ENCODE results near the gene KATNAL2. TPM values are rescaled to one million over a fixed set of nuclear protein-coding genes. Genes with fewer than 3 reads are reported as not detected.

Gene KATNAL2
- total RNA-seq, 1 experiment from 2014 or later: 9.0 TPM

DNA sequence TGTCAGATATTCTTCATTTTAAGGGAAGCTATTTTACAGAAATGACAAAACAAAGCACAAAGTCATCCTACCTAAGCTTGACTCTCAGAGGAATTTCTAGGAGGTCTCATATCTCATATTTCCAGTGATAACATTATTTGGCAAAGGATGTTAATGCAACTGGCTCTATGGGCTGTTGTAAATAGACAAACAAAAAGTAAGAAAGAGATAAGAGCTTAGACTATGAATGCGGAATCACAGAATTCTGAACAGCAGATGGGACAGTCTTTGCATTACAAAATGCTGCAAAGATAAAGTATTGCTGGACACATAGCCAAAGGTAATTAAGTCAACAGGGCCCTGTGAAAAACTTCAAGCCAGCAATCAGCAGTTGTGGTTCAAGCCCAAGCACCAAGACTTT is 24.0 kb upstream of the KATNAL2 start:
- DNase-seq: no peak
- H3K4me1 ChIP-seq (replicated peaks; ENCODE audit: insufficient read depth): no peaks in the 10 kb centered on the region
- no peak overlapping the region for H3K4me2 ChIP-seq
- BruUV-seq (replicated peaks): no TSS peak
- no peaks in the 10 kb centered on the region for H3K27me3 ChIP-seq (ENCODE audit: insufficient read depth, low read depth)
- no peak overlapping the region for H3K27ac ChIP-seq
- H3F3A ChIP-seq (ENCODE audit: insufficient read depth, low read depth): no peaks in the 10 kb centered on the region
- H4K20me1 ChIP-seq (ENCODE audit: insufficient read depth): no peaks in the 10 kb centered on the region
- no peaks in the 10 kb centered on the region for H3K9me3 ChIP-seq (ENCODE audit: insufficient read depth, low read depth)
- H3K36me3 ChIP-seq (ENCODE audit: low read depth): peaks cover 13% of the 10 kb centered on the region
- intact Hi-C loops (cut with micrococcal nuclease; ENCODE audit: unreplicated experiment): no loop called here
- POLR2A ChIA-PET (ENCODE audit: unreplicated experiment): no interaction called here
- CTCF ChIA-PET: no interaction called here
- H2AFZ ChIP-seq: no peak overlapping the region
- H3K79me2 ChIP-seq (ENCODE audit: low read depth): no peaks in the 10 kb centered on the region
- H3K4me3 ChIP-seq: no peak overlapping the region
- no peaks in the 10 kb centered on the region for H3K9me2 ChIP-seq (ENCODE audit: insufficient read depth)
- no peak for TF ChIP-seq EZH2 (IDR thresholded peaks at IDR 0.05; ENCODE audit: low read depth)
- TF ChIP-seq, protein P1, sequence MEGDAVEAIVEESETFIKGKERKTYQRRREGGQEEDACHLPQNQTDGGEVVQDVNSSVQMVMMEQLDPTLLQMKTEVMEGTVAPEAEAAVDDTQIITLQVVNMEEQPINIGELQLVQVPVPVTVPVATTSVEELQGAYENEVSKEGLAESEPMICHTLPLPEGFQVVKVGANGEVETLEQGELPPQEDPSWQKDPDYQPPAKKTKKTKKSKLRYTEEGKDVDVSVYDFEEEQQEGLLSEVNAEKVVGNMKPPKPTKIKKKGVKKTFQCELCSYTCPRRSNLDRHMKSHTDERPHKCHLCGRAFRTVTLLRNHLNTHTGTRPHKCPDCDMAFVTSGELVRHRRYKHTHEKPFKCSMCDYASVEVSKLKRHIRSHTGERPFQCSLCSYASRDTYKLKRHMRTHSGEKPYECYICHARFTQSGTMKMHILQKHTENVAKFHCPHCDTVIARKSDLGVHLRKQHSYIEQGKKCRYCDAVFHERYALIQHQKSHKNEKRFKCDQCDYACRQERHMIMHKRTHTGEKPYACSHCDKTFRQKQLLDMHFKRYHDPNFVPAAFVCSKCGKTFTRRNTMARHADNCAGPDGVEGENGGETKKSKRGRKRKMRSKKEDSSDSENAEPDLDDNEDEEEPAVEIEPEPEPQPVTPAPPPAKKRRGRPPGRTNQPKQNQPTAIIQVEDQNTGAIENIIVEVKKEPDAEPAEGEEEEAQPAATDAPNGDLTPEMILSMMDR (conservative IDR thresholded peaks at IDR 0.05): no peak

DNA sequence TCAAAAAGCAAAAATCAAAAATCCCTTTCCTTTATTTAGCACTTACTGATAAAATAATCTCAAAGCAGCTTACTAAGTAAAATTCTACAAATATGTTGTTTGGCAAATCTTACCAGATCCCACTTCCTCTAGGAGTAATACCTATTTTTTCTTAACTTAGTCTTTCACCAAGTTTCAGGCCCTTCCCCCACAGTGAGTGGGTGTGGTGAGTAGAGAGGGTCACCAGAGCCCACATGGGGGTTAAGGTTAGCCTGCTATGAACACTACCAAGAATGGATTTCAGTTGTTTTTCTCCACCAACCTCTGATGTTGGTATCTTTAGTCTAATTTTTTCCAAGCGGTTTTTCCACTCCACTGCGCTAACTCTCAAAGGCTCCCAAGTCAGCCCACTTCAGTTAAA is 23.3 kb upstream of the KATNAL2 start:
- no peak for DNase-seq
- Histone ChIP-seq H3K79me2 (ENCODE audit: low read depth) (no peaks in the 10 kb centered on the region), H4K20me1 (ENCODE audit: insufficient read depth) (no peaks in the 10 kb centered on the region), H3F3A (ENCODE audit: insufficient read depth, low read depth) (no peaks in the 10 kb centered on the region), H3K4me2 (no peak overlapping the region), H2AFZ (no peak overlapping the region), H3K4me3 (no peak overlapping the region), H3K4me1 (replicated peaks; ENCODE audit: insufficient read depth) (no peaks in the 10 kb centered on the region), H3K36me3 (ENCODE audit: low read depth) (peaks cover 6% of the 10 kb centered on the region; the same call in 1 of the 2 replicates), H3K9me2 (ENCODE audit: insufficient read depth) (no peaks in the 10 kb centered on the region), H3K27me3 (ENCODE audit: insufficient read depth, low read depth) (no peaks in the 10 kb centered on the region), H3K9me3 (ENCODE audit: insufficient read depth, low read depth) (no peaks in the 10 kb centered on the region), H3K27ac (no peak overlapping the region)
- POLR2A ChIA-PET (ENCODE audit: unreplicated experiment): no interaction called here
- TF ChIP-seq, protein P1 (conservative IDR thresholded peaks at IDR 0.05): no peak
- no peak for TF ChIP-seq EZH2 (IDR thresholded peaks at IDR 0.05; ENCODE audit: low read depth)
- CTCF ChIA-PET: no interaction called here
- intact Hi-C loops (cut with micrococcal nuclease; ENCODE audit: unreplicated experiment): no loop called here
- BruUV-seq (replicated peaks): no TSS peak

DNA sequence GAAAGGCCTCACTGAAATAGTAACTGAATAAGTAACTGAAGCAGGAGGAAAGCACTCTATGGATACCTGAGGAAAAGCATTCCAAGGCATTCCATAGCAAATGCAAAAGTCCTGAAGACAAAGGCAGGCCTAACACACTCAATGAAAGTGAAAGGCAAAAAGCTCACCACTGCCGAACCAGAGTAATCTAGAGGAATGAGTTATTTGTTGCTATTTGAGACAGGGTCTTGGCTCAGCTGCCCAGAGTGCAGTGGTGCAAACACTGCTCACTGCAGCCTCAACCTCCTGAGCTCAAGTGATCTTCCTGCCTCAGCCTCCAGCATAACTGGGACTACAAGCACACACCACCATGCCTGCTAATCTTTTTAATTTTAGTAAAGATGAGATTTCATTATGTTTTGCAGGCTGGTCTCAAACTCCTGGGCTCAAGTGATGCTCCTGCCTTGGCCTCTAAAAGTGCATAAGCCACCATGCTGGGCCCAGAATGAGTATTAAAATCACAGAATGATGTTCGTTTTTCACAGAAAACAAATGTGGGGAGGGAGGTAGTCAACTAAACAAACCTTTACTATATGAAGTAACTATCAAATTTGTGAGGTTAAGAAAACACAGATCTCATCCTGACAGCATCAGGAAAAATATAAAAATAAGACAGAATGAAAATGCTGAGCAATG is 18.0 kb upstream of the KATNAL2 start:
- intact Hi-C loops (cut with micrococcal nuclease; ENCODE audit: unreplicated experiment): no loop called here
- H3K79me2 ChIP-seq (ENCODE audit: low read depth): peaks cover 14% of the 10 kb centered on the region; the same call in 1 of the 2 replicates
- no peaks in the 10 kb centered on the region for H3K36me3 ChIP-seq (ENCODE audit: low read depth)
- ChIA-PET CTCF (no interaction called here), POLR2A (ENCODE audit: unreplicated experiment) (no interaction called here)
- H3K4me2 ChIP-seq: no peak overlapping the region
- no peak for DNase-seq
- no peak overlapping the region for H3K27ac ChIP-seq
- H3K9me2 ChIP-seq (ENCODE audit: insufficient read depth): no peaks in the 10 kb centered on the region
- no peaks in the 10 kb centered on the region for H3K27me3 ChIP-seq (ENCODE audit: insufficient read depth, low read depth)
- no peaks in the 10 kb centered on the region for H3K9me3 ChIP-seq (ENCODE audit: insufficient read depth, low read depth)
- BruUV-seq (replicated peaks): no TSS peak
- no peaks in the 10 kb centered on the region; the same call in 1 of the 2 replicates for H4K20me1 ChIP-seq (ENCODE audit: insufficient read depth)
- TF ChIP-seq, protein P1 (conservative IDR thresholded peaks at IDR 0.05): no peak
- TF ChIP-seq EZH2 (IDR thresholded peaks at IDR 0.05; ENCODE audit: low read depth): no peak
- no peaks in the 10 kb centered on the region for H3K4me1 ChIP-seq (replicated peaks; ENCODE audit: insufficient read depth)
- H3F3A ChIP-seq (ENCODE audit: insufficient read depth, low read depth): no peaks in the 10 kb centered on the region
- no peak overlapping the region for H2AFZ ChIP-seq
- no peak overlapping the region for H3K4me3 ChIP-seq

All from PC-9 (cell line).